ENCODE data around the gene NKIRAS2. TPM values are rescaled to one million over a fixed set of nuclear protein-coding genes. Genes with fewer than 3 reads are reported as not detected.

NKIRAS2 gene
- total RNA-seq, 2 donors from 2014 or later = 64.8 to 69.8 TPM

DNA sequence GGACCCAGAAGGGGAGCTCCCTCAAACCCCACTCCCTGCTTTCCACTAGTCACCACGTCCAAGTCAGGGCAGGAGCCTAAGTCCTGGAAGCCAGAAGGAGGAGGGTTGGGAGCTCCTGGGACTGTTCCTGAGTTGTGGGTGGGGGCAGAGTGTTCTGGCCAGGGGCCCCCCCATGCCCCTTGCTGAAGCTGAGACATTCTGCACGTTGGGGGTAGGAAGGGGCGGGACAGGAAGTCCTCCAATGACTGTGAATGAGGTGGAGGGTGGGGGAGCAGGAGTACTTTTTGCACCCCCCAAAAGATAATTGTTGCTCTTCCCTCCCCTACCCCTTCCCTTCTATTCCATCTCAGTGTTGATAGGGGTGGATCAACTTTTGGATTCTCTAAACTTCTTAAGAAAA is 51.9 kb downstream of the NKIRAS2 start:
- H3K27ac ChIP-seq = no peak overlapping the region
- TF ChIP-seq, protein P1, sequence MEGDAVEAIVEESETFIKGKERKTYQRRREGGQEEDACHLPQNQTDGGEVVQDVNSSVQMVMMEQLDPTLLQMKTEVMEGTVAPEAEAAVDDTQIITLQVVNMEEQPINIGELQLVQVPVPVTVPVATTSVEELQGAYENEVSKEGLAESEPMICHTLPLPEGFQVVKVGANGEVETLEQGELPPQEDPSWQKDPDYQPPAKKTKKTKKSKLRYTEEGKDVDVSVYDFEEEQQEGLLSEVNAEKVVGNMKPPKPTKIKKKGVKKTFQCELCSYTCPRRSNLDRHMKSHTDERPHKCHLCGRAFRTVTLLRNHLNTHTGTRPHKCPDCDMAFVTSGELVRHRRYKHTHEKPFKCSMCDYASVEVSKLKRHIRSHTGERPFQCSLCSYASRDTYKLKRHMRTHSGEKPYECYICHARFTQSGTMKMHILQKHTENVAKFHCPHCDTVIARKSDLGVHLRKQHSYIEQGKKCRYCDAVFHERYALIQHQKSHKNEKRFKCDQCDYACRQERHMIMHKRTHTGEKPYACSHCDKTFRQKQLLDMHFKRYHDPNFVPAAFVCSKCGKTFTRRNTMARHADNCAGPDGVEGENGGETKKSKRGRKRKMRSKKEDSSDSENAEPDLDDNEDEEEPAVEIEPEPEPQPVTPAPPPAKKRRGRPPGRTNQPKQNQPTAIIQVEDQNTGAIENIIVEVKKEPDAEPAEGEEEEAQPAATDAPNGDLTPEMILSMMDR (IDR thresholded peaks at IDR 0.05) = no peak
- peaks cover 0 to 9% of the 10 kb centered on the region in 2 donors for H3K4me1 ChIP-seq
- H3K36me3 ChIP-seq = no peaks in the 10 kb centered on the region
- H3K27me3 ChIP-seq = peaks cover 0 to 12% of the 10 kb centered on the region in 2 donors
- no peaks in the 10 kb centered on the region for H3K9me3 ChIP-seq
- DNase-seq (ENCODE audit: low spot score) = no peak
- H3K4me3 ChIP-seq = peak overlapping the region in 1 of 2 donors; percentile 43

DNA sequence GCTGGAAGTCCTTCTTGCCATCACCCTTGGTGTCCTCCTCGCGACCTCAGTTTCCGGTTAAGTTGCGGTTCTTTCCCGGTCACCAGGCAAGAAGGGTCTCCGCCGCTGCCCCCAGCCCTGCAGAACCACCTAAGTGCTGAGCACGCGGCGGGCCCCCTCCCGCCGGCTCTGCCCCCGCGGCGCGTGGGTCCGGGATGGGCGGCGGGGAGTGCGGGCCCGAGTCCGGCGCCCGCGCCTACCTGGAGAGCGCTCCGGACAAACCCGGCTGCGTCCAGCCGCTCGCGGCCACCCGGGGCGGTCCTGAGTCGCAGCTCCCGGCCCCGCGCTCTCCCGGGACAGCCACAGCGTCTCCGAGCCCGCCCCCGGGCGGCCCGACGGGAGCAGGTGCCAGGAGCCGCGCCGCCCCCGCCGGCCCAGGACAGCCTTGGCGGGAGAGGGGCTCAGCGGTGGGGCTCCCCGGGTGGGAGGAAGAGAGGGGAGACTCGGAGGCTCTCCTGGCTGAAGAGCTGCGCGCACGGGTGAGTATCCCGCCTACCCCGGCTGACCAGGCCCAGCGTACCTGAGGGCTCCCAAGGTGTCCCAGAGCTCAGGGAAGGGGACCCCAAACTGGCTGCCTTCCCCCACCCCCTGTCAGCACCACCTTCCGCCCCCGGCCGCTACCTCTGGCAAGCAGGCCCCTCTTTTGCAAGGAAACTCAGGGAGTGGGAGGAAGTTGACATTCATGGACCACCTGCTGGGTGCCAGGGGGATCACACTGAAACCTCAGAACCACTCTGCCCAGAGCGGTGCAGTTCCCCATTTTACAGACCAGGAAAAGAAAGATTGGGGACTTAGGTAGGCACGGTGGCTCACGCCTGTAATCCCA is 52.7 kb downstream of the NKIRAS2 start:
- no peak for DNase-seq (ENCODE audit: low spot score)
- H3K27me3 ChIP-seq = peaks cover 0 to 12% of the 10 kb centered on the region in 2 donors
- no peak overlapping the region for H3K27ac ChIP-seq
- no peaks in the 10 kb centered on the region for H3K9me3 ChIP-seq
- TF ChIP-seq, protein P1 (IDR thresholded peaks at IDR 0.05) = no peak
- H3K4me1 ChIP-seq = peaks cover 0 to 9% of the 10 kb centered on the region in 2 donors
- H3K4me3 ChIP-seq = peak overlapping the region; percentile 15 to 43
- no peaks in the 10 kb centered on the region for H3K36me3 ChIP-seq

Other genes starting within 250 kb of the NKIRAS2 start
- gene JUP, start 233.4 kb upstream of the NKIRAS2 start, total RNA-seq = 100 to 1,000 TPM; 234 to 256 TPM
- gene P3H4, start 208.1 kb upstream of the NKIRAS2 start, total RNA-seq = 10 to 100 TPM; 15.4 to 16.2 TPM
- 10 to 100 TPM; 24.7 to 35.1 TPM for gene FKBP10, start 207.1 kb upstream of the NKIRAS2 start, total RNA-seq
- 10 to 100 TPM; 27.1 to 43.3 TPM for gene NT5C3B, start 183.9 kb upstream of the NKIRAS2 start, total RNA-seq
- not detected for gene KLHL10, start 182.3 kb upstream of the NKIRAS2 start, total RNA-seq
- 1 to 10 TPM; 6.9 to 8.7 TPM for gene KLHL11, start 154.7 kb upstream of the NKIRAS2 start, total RNA-seq
- 10 to 100 TPM; 31.7 to 42.2 TPM for gene ACLY, start 101.1 kb upstream of the NKIRAS2 start, total RNA-seq
- gene ODAD4, start 89.5 kb upstream of the NKIRAS2 start, total RNA-seq = under 1 TPM; 0.43 to 0.56 TPM
- gene CNP, start 53.3 kb upstream of the NKIRAS2 start, total RNA-seq = 10 to 100 TPM; 23.1 to 29.5 TPM
- 10 to 100 TPM; 42.7 to 47.1 TPM for gene DNAJC7, start 2.7 kb upstream of the NKIRAS2 start, total RNA-seq
- under 1 TPM; 0.74 to 0.94 TPM for gene C17orf113, start 30.5 kb downstream of the NKIRAS2 start, total RNA-seq
- not detected for gene ZNF385C, start 78.4 kb downstream of the NKIRAS2 start, total RNA-seq
- gene DHX58, start 92.6 kb downstream of the NKIRAS2 start, total RNA-seq = 1 to 10 TPM; 3.5 to 4.3 TPM
- 10 to 100 TPM; 11.3 to 11.4 TPM for gene KAT2A, start 101.3 kb downstream of the NKIRAS2 start, total RNA-seq
- not detected for gene HSPB9, start 102.7 kb downstream of the NKIRAS2 start, total RNA-seq
- 10 to 100 TPM; 39.9 to 92.6 TPM for gene RAB5C, start 134.9 kb downstream of the NKIRAS2 start, total RNA-seq
- gene KCNH4, start 161.1 kb downstream of the NKIRAS2 start, total RNA-seq = under 1 TPM; 0.15 to 0.35 TPM
- not detected for gene HCRT, start 165.4 kb downstream of the NKIRAS2 start, total RNA-seq
- 10 to 100 TPM; 13.1 to 19.3 TPM for gene GHDC, start 174.4 kb downstream of the NKIRAS2 start, total RNA-seq